Liver (tissue), 5 donors: ENCODE data around the gene PAPSS1. TPM values are rescaled to one million over a fixed set of nuclear protein-coding genes. Genes with fewer than 3 reads are reported as not detected.

ENCODE experiments used
- EGR1 ChIP-seq, 2 donors: IDR thresholded peaks; 2 replicates each; pipeline ENCODE4 v1.6.1; 2016 to 2018; ENCODE audit warnings: antibody characterized with exemption in 2 of 2, low read depth in 2 of 2
- FOXA1 ChIP-seq: IDR thresholded peaks from 2 replicates; pipeline ENCODE4 v1.6.1; 2016; ENCODE audit warnings: antibody characterized with exemption
- RAD21 ChIP-seq, 2 donors: IDR thresholded peaks; 2 replicates each; pipeline ENCODE4 v1.6.1; 2016; ENCODE audit warnings: antibody characterized with exemption in 2 of 2, mild to moderate bottlenecking in 2 of 2
- REST ChIP-seq: IDR thresholded peaks from 2 replicates; pipeline ENCODE4 v1.6.1; 2016; ENCODE audit warnings: antibody characterized with exemption, mild to moderate bottlenecking
- TAF1 ChIP-seq: conservative IDR thresholded peaks from 2 replicates; pipeline ENCODE4 v1.6.1; 2016; ENCODE audit warnings: antibody characterized with exemption, mild to moderate bottlenecking
- polyA plus RNA-seq, 2 donors: library from polyadenylated mRNA; stranded (reverse) in 1 of 2; unstranded in 1 of 2; fragments of 200-250 nt in 1 of 2; fragments of >200 nt in 1 of 2; fragmentation: Nextera tagmentation in 1 of 2; extraction: Ambion mirVana in 1 of 2; gene quantifications; one replicate each; pipeline versions ENCODE4 v1.2.1 to v1.2.3, GENCODE V29; 2013 to 2015
- total RNA-seq, 2 donors: library from RNA; depleted of rRNA; stranded (reverse); fragments of >200 nt; gene quantifications; one replicate each; pipeline ENCODE4 v1.2.3, GENCODE V29; 2014
- donor health status: healthy.
- donor health status: healthy.
- donor health status: healthy.

Gene PAPSS1
- total and polyA plus RNA-seq, 4 donors = 5.7 to 17.8 (median 6.0) TPM

GRCh38 chr4:107564326-107564725 lies 155.7 kb downstream of the PAPSS1 start (continued):
- TF ChIP-seq REST (no peak), RAD21 (IDR thresholded peaks at IDR 0.05) (no peak), FOXA1 (no peak), EGR1 (IDR thresholded peaks at IDR 0.05; ENCODE audit: low read depth in 2 of 2) (no peak), TAF1 (no peak)

Other genes starting within 250 kb of the PAPSS1 start
- gene SGMS2, start 104.7 kb upstream of the PAPSS1 start, total RNA-seq = 10 to 100 TPM; 13.1 to 41.7 TPM
- gene SGMS2, start 104.7 kb upstream of the PAPSS1 start, polyA plus RNA-seq = 10 to 100 TPM in 1 of 2 donors, 1 to 10 TPM in 1; 7.3 to 15.2 TPM
- gene CYP2U1, start 211.3 kb upstream of the PAPSS1 start, total RNA-seq = 1 to 10 TPM; 2.0 to 4.9 TPM
- 1 to 10 TPM; 2.8 to 3.5 TPM for gene CYP2U1, start 211.3 kb upstream of the PAPSS1 start, polyA plus RNA-seq